ENCODE measurements around the gene PLA2G2F. TPM values are rescaled to one million over a fixed set of nuclear protein-coding genes. Genes with fewer than 3 reads are reported as not detected.

PLA2G2F gene
- not detected for total RNA-seq

GRCh38 chr1:20138961-20139550 is at the start of gene PLA2G2F:
PLA2G2F (plus strand) TSS chr1:20139323; CDS start chr1:20139428, 105 bp downstream.
- DNase-seq = no peak

GRCh38 chr1:20089328-20090077 is 49.6 kb upstream of the PLA2G2F start:
- no peak for DNase-seq

GRCh38 chr1:20090119-20090518 is 49.0 kb upstream of the PLA2G2F start:
- no peak for DNase-seq

- no peak for DNase-seq
Observed at GRCh38 chr1:20090641-20091040, 48.5 kb upstream of the PLA2G2F start.

- DNase-seq = no peak
Observed at GRCh38 chr1:20093303-20093702, 45.8 kb upstream of the PLA2G2F start.

- no peak for DNase-seq
Observed at GRCh38 chr1:20093940-20094391, 45.2 kb upstream of the PLA2G2F start.

- no peak for DNase-seq
Observed at GRCh38 chr1:20095564-20096434, 43.3 kb upstream of the PLA2G2F start.

- DNase-seq = no peak
Observed at GRCh38 chr1:20096840-20097447, 42.2 kb upstream of the PLA2G2F start.

- DNase-seq = no peak
Observed at GRCh38 chr1:20099533-20099932, 39.6 kb upstream of the PLA2G2F start.

- DNase-seq = no peak
Observed at GRCh38 chr1:20100632-20101355, 38.3 kb upstream of the PLA2G2F start.

- no peak for DNase-seq
Observed at GRCh38 chr1:20102875-20103274, 36.2 kb upstream of the PLA2G2F start.

GRCh38 chr1:20105856-20106255 is 33.3 kb upstream of the PLA2G2F start:
- DNase-seq = no peak

GRCh38 chr1:20107351-20107750 is 31.8 kb upstream of the PLA2G2F start:
- no peak for DNase-seq

GRCh38 chr1:20107796-20108195 is 31.3 kb upstream of the PLA2G2F start:
- no peak for DNase-seq

GRCh38 chr1:20108366-20109123 is 30.6 kb upstream of the PLA2G2F start:
- no peak for DNase-seq

- DNase-seq = no peak
Observed at GRCh38 chr1:20109223-20109856, 29.8 kb upstream of the PLA2G2F start.

- DNase-seq = no peak
Observed at GRCh38 chr1:20110679-20111078, 28.4 kb upstream of the PLA2G2F start.

GRCh38 chr1:20111452-20111851 is 27.7 kb upstream of the PLA2G2F start:
- DNase-seq = no peak

GRCh38 chr1:20112279-20113000 is 26.7 kb upstream of the PLA2G2F start:
- no peak for DNase-seq
